GM12878 (cell line): Measurements from ENCODE around the gene SNF8. TPM values are rescaled to one million over a fixed set of nuclear protein-coding genes. Genes with fewer than 3 reads are reported as not detected.
A peak's percentile ranks its signal among the peaks of the same experiment; 100 is the strongest.

Experiments used
- BRCA1 ChIP-seq: IDR thresholded peaks from 2 replicates; pipeline ENCODE4 v1.6.1; 2011; ENCODE audit warnings: low read depth, low read length, improper control_type of control experiment
- EZH2 ChIP-seq: IDR thresholded peaks from 2 replicates; pipeline ENCODE4 v1.6.1; 2012; ENCODE audit warnings: low read depth, mild to moderate bottlenecking, control low read depth, inconsistent platforms, low read length, borderline replicate concordance; ENCODE audit not compliant: control insufficient read depth
- HDAC2 ChIP-seq: fragments of 200-600 bp; sonication (generic); IDR thresholded peaks from 2 replicates; pipeline ENCODE4 v1.6.1; 2017
- HDAC6 ChIP-seq: fragments of 200-600 bp; sonication (generic); IDR thresholded peaks from one replicate; pipeline ENCODE4 v1.8.0; 2017; ENCODE audit warnings: antibody characterized with exemption; ENCODE audit not compliant: unreplicated experiment
- LARP7 ChIP-seq: fragments of 450-650 bp; IDR thresholded peaks from 2 replicates; pipeline ENCODE4 v1.6.1; 2017; ENCODE audit warnings: mild to moderate bottlenecking
- MEF2B ChIP-seq: fragments of 450-650 bp; IDR thresholded peaks from 2 replicates; pipeline ENCODE4 v1.6.1; 2018; ENCODE audit warnings: mild to moderate bottlenecking, moderate library complexity; ENCODE audit not compliant: partially characterized antibody, poor library complexity, severe bottlenecking
- MYC ChIP-seq: IDR thresholded peaks from 2 replicates; pipeline ENCODE4 v1.6.1; 2011; ENCODE audit warnings: mild to moderate bottlenecking, low read length, moderate library complexity, inconsistent platforms; ENCODE audit not compliant: insufficient read depth, insufficient replicate concordance, insufficient read length, severe bottlenecking
- NR2F1 ChIP-seq: fragments of 450-650 bp; conservative IDR thresholded peaks from 2 replicates; pipeline ENCODE4 v1.6.1; 2017; ENCODE audit warnings: mild to moderate bottlenecking
- PAX5 ChIP-seq: IDR thresholded peaks from 2 replicates; pipeline ENCODE4 v1.6.1; 2011; ENCODE audit warnings: low read depth, low read length, borderline replicate concordance
- RAD51 ChIP-seq: fragments of 450-650 bp; IDR thresholded peaks from 2 replicates; pipeline ENCODE4 v1.6.1; 2016; ENCODE audit warnings: moderate library complexity, mild to moderate bottlenecking, inconsistent platforms
- SMAD1 ChIP-seq: fragments of 450-650 bp; IDR thresholded peaks from 2 replicates; pipeline ENCODE4 v1.6.1; 2018; ENCODE audit warnings: mild to moderate bottlenecking, low read depth; ENCODE audit not compliant: partially characterized antibody
- SMC3 ChIP-seq: IDR thresholded peaks from 2 replicates; pipeline ENCODE4 v1.6.1; 2011; ENCODE audit warnings: low read length, improper control_type of control experiment, borderline replicate concordance
- SUPT20H ChIP-seq: IDR thresholded peaks from 2 replicates; pipeline ENCODE4 v1.6.1; 2011; ENCODE audit warnings: low read depth, mild to moderate bottlenecking, low read length, moderate library complexity, borderline replicate concordance; ENCODE audit not compliant: control insufficient read depth
- SUZ12 ChIP-seq: fragments of 200-600 bp; sonication (generic); IDR thresholded peaks from one replicate; pipeline ENCODE4 v1.6.1; 2018; ENCODE audit warnings: antibody characterized with exemption, mild to moderate bottlenecking; ENCODE audit not compliant: unreplicated experiment
- ZNF384 ChIP-seq: IDR thresholded peaks from 2 replicates; pipeline ENCODE4 v1.6.1; 2012; ENCODE audit warnings: low read depth, mild to moderate bottlenecking, low read length, improper control_type of control experiment, borderline replicate concordance
- ZNF622 ChIP-seq: fragments of 450-650 bp; IDR thresholded peaks from 2 replicates; pipeline ENCODE4 v1.6.1; 2017; ENCODE audit warnings: mild to moderate bottlenecking, inconsistent platforms
- polyA plus RNA-seq, 11 experiments: library from polyadenylated mRNA; depleted of rRNA in 4 of 11; unstranded in 6 of 11; stranded (reverse) in 5 of 11; fragments of >200 nt; fragmentation: Nextera tagmentation in 4 of 11; fragmentation: Illumina TruSeq in 1 of 11; extraction: Ambion mirVana in 4 of 11; extraction: Trizol in 1 of 11; gene quantifications; 1 replicate in 1 of 11; 2 replicates in 10 of 11; pipeline versions ENCODE4 v1.2.1 to v1.2.3, GENCODE V29; 2011 to 2016; ENCODE audit warnings: inconsistent platforms in 2 of 11, missing spikeins in 2 of 11, low read depth in 1 of 11
- total RNA-seq, 4 experiments: library from RNA; depleted of rRNA in 3 of 4; stranded (reverse); fragments of >200 nt in 3 of 4; fragmentation: Illumina TruSeq in 1 of 4; extraction: Trizol in 1 of 4; gene quantifications; 2 replicates each; pipeline versions ENCODE4 v1.2.1 to v1.2.3, GENCODE V29; 2013 to 2021
- TF ChIP-seq, protein P1 (sequence below): IDR thresholded peaks from 2 replicates; pipeline ENCODE4 v1.6.1; 2011; ENCODE audit warnings: low read depth, mild to moderate bottlenecking, low read length, moderate library complexity, borderline replicate concordance; ENCODE audit errors: extremely low read depth
- TF ChIP-seq, protein P2 (sequence below): fragments of 450-650 bp; IDR thresholded peaks from 2 replicates; pipeline ENCODE4 v1.6.1; 2016; ENCODE audit warnings: mild to moderate bottlenecking
- TF ChIP-seq, protein P3 (sequence below): fragments of 450-650 bp; IDR thresholded peaks from 2 replicates; pipeline ENCODE4 v1.6.1; 2018; ENCODE audit warnings: borderline replicate concordance, mild to moderate bottlenecking; ENCODE audit not compliant: partially characterized antibody
- TF ChIP-seq, protein P4 (sequence below): IDR thresholded peaks from 2 replicates; pipeline ENCODE4 v1.6.1; 2012; ENCODE audit warnings: low read length, inconsistent platforms
- TF ChIP-seq, protein P5 (sequence below): fragments of 450-650 bp; IDR thresholded peaks from 2 replicates; pipeline ENCODE4 v1.6.1; 2018; ENCODE audit warnings: mild to moderate bottlenecking, low read depth, moderate library complexity; ENCODE audit not compliant: partially characterized antibody

Gene SNF8
- total and polyA plus RNA-seq, 10 of the 15 experiments (the other 5 are each of a cell fraction or from before 2014, with no cell fraction given): 6.1 to 228 (median 95.6) TPM

DNA sequence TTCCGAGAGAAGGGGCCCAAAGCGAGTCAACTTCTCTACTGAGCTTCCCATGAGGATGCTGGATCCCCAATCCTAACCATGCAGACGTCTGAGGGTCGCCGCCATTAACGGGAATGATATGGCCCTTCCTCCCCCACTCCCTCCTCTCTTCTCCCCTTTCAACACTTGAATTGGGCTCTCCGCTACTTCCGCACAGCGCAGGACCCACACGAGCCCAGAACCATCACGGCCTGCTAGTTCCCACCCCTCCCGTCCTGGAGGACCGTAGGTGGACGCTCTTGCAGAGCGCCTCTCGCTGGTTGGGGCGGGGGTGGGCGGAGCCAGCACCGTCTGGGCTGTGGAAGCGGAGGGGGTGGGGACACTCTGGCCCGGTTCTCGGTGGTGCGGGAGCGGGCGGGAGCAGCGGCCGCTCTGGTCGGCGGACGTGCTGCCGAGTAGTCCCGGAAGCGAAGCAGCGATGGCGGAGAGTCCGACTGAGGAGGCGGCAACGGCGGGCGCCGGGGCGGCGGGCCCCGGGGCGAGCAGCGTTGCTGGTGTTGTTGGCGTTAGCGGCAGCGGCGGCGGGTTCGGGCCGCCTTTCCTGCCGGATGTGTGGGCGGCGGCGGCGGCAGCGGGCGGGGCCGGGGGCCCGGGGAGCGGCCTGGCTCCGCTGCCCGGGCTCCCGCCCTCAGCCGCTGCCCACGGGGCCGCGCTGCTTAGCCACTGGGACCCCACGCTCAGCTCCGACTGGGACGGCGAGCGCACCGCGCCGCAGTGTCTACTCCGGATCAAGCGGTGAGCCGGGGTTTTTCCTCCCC lies 36.4 kb downstream of the SNF8 start, which contains the start of gene UBE2Z (continued):
- TF ChIP-seq HDAC6 (no peak), ZNF622 (no peak), PAX5 (peak; percentile 50; the same call in 1 of the 2 replicates), ZNF384 (no peak), SUPT20H (no peak), MYC (peak; percentile 13), NR2F1 (peak; percentile 59), SMAD1 (peak; percentile 74), SMC3 (peak; percentile 15; the same call in 1 of the 2 replicates), HDAC2 (no peak), RAD51 (no peak), LARP7 (peak; percentile 99), BRCA1 (no peak), EZH2 (no peak), MEF2B (no peak), SUZ12 (no peak)
- TF ChIP-seq, protein P1, sequence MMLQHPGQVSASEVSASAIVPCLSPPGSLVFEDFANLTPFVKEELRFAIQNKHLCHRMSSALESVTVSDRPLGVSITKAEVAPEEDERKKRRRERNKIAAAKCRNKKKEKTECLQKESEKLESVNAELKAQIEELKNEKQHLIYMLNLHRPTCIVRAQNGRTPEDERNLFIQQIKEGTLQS: no peak
- TF ChIP-seq, protein P2, sequence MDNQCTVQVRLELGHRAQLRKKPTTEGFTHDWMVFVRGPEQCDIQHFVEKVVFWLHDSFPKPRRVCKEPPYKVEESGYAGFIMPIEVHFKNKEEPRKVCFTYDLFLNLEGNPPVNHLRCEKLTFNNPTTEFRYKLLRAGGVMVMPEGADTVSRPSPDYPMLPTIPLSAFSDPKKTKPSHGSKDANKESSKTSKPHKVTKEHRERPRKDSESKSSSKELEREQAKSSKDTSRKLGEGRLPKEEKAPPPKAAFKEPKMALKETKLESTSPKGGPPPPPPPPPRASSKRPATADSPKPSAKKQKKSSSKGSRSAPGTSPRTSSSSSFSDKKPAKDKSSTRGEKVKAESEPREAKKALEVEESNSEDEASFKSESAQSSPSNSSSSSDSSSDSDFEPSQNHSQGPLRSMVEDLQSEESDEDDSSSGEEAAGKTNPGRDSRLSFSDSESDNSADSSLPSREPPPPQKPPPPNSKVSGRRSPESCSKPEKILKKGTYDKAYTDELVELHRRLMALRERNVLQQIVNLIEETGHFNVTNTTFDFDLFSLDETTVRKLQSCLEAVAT: peak; percentile 65
- TF ChIP-seq, protein P3, sequence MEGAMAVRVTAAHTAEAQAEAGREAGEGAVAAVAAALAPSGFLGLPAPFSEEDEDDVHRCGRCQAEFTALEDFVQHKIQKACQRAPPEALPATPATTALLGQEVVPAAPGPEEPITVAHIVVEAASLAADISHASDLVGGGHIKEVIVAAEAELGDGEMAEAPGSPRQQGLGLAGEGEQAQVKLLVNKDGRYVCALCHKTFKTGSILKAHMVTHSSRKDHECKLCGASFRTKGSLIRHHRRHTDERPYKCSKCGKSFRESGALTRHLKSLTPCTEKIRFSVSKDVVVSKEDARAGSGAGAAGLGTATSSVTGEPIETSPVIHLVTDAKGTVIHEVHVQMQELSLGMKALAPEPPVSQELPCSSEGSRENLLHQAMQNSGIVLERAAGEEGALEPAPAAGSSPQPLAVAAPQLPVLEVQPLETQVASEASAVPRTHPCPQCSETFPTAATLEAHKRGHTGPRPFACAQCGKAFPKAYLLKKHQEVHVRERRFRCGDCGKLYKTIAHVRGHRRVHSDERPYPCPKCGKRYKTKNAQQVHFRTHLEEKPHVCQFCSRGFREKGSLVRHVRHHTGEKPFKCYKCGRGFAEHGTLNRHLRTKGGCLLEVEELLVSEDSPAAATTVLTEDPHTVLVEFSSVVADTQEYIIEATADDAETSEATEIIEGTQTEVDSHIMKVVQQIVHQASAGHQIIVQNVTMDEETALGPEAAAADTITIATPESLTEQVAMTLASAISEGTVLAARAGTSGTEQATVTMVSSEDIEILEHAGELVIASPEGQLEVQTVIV: peak; percentile 82
- TF ChIP-seq, protein P4, sequence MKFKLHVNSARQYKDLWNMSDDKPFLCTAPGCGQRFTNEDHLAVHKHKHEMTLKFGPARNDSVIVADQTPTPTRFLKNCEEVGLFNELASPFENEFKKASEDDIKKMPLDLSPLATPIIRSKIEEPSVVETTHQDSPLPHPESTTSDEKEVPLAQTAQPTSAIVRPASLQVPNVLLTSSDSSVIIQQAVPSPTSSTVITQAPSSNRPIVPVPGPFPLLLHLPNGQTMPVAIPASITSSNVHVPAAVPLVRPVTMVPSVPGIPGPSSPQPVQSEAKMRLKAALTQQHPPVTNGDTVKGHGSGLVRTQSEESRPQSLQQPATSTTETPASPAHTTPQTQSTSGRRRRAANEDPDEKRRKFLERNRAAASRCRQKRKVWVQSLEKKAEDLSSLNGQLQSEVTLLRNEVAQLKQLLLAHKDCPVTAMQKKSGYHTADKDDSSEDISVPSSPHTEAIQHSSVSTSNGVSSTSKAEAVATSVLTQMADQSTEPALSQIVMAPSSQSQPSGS: no peak
- TF ChIP-seq, protein P5, sequence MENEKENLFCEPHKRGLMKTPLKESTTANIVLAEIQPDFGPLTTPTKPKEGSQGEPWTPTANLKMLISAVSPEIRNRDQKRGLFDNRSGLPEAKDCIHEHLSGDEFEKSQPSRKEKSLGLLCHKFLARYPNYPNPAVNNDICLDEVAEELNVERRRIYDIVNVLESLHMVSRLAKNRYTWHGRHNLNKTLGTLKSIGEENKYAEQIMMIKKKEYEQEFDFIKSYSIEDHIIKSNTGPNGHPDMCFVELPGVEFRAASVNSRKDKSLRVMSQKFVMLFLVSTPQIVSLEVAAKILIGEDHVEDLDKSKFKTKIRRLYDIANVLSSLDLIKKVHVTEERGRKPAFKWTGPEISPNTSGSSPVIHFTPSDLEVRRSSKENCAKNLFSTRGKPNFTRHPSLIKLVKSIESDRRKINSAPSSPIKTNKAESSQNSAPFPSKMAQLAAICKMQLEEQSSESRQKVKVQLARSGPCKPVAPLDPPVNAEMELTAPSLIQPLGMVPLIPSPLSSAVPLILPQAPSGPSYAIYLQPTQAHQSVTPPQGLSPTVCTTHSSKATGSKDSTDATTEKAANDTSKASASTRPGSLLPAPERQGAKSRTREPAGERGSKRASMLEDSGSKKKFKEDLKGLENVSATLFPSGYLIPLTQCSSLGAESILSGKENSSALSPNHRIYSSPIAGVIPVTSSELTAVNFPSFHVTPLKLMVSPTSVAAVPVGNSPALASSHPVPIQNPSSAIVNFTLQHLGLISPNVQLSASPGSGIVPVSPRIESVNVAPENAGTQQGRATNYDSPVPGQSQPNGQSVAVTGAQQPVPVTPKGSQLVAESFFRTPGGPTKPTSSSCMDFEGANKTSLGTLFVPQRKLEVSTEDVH: no peak
